Activated CD8-positive, alpha-beta memory T cell treated with anti-CD3 and anti-CD28 coated beads for 4 hours (primary cell): ENCODE results near the gene GCNT4.
"Not testable (repeated sequence)": the region's sequence is repeated elsewhere in the genome, so short reads cannot be mapped to it uniquely, and the experiment has no call there.

ENCODE experiments used
- DNase-seq, 2 donors: peaks; one replicate each; pipeline ENCODE4 v3.0.0-alpha.2; 2020; ENCODE audit warnings: low read depth in 2 of 2

GCNT4 gene, protein sequence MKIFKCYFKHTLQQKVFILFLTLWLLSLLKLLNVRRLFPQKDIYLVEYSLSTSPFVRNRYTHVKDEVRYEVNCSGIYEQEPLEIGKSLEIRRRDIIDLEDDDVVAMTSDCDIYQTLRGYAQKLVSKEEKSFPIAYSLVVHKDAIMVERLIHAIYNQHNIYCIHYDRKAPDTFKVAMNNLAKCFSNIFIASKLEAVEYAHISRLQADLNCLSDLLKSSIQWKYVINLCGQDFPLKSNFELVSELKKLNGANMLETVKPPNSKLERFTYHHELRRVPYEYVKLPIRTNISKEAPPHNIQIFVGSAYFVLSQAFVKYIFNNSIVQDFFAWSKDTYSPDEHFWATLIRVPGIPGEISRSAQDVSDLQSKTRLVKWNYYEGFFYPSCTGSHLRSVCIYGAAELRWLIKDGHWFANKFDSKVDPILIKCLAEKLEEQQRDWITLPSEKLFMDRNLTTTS

DNA sequence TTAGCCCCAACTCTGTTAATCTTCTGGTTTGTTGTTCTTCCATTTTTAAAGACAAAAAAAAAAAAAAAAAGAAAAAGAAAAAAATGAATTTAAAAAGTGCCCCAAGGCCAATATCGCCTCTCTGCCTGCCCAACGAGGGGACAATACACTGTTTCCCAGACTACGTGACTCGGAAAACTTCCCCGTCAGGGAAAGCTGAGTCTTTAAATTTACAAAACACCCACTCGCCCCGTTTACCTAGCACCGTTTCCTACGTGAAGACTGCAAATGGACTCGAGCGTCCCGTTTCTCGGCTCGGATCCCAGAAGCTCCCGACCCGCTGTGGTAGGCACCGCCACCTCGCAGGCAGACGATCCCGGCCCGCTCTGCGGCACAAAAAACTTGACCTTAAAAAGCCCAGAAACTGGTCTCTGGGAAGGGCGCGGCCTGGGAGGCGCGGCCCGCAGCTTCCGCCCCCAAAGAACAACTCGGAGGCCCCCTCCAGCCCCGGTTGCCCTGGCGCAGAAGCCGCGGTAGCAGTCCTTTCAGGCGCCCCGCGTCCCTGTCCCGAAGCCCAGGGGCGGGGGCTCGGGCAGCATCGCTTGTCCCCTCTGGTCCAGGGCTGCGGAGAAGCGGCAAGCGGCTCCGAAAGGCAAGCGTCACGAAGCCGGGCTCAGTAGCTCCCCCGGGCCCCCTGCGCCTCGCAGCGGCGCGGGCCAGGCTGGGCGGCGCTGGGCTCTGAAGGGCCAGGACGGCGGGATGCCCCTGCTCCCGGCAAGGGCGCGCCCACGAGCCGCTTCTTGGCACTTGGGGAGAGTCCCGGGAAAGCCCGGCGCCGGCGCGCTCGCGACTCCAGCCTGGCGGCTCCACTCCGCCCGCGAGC is at the start of gene GCNT4:
Gene GCNT4 (minus strand): TSS at position 367 of the 862 bp plus-strand sequence. CDS start 22,521 bp downstream, outside the sequence.
- no peak for DNase-seq

DNA sequence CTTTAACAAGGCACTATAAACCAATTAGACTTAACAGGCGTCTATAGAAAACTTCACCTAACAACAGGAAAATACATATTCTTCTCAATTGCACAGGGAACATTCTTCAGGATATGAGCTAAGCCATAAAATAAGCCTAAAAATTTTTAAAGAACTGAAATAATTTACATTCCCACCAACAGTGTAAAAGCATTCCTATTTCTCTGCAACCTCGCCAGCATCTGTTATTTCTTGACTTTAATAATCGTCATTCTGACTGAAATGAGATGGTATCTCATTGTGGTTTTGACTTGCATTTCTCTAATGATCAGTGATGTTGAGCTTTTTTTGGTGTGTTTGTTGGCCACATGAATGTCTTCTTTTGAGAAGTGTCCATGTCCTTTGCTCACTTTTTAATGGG is 43.6 kb upstream of the GCNT4 start:
- not testable (repeated sequence) for DNase-seq

DNA sequence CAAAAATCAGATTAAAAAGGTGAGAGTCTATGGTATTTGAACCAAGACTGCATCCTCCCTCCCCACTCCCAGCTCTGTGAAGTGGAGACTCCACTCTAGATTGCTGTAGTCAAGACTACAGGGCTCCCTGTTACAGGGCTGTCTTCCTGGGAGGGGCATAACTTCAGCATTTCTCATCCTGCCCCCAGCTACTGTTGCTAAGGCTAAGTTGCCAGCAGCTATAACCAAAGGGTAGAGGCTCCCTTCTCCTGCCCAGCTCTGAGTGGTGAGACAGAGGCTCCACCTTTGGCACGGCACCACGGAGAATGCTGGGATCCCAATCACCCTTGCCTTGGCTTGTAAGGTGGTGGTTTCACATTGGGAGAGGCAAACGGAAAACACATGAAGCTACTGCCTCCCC is 39.2 kb upstream of the GCNT4 start:
- DNase-seq = no peak

DNA sequence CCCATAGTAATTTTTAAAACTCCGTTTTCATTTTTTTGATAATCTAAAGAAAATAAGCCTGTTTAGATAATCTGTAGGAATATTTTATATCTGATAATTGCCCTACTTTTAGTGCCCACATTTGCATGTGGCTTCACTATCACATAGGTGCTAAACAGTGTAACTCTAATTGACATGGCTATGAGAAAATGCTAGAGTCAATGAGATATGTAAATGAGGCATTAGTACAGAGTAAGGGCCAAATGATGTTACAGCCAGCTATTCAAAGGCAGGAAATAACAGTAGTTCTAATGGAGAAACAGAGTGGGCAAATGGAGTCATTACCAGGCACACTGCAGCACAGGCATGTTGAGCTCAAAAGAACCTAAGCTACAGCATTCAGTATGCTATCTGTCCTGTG is 37.3 kb upstream of the GCNT4 start:
- DNase-seq = no peak

DNA sequence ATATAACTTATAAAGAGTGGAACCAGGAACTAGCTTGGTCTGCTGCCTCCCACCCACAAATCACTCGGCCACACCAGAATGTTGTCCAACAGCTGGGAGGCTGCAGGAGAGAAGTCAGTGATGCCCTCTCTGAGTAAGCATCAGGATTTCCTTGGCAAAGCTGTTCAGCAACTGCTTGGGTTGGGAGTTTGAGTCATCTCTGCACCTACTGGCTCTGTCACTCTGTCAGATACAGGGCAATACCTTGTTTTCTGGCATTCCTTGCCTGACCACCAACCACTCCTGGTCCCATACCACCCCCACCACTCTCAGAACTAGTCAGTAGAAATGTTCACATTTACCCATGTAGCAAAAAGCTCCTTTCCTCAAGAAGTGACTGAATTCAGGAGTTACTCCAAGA is 36.8 kb upstream of the GCNT4 start:
- DNase-seq = no peak

DNA sequence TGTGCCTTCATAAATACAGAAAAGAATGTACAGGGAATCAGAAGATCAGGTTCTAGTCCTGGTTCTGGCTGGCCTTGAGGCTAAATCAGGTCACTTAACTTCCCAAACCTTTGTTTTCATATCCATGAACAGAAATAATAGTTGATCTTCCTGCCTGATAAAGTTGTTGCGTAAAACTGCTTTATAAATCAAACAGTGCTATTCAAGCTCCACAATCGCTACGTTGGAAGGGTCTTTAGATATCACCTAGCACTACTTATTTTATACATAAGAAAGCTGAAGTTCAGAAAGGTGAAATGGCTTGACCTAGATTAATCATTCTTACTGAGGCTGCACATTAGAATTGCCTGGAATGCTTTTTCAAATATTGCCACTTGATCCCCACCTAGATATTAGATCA is 36.3 kb upstream of the GCNT4 start:
- DNase-seq = no peak

DNA sequence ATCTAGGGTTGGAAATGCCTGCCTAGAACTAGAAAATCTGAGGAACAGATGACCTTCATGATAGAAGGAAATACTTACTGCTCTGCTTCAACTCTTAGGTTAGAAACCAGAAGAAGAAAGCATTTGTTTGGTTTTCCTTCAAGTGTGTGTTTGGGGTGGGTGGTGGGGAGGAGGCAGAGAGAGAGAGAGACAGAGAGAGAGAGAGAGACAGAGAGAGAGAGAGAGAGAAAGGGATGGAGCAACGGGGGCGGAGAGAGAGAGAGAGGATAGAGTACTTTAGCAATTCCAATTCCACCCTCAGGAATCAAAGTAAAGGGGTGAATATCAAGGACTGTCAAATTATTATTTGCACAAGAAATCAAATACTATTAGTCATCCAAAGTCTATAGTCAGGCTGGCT is 29.2 kb upstream of the GCNT4 start:
- no peak for DNase-seq

DNA sequence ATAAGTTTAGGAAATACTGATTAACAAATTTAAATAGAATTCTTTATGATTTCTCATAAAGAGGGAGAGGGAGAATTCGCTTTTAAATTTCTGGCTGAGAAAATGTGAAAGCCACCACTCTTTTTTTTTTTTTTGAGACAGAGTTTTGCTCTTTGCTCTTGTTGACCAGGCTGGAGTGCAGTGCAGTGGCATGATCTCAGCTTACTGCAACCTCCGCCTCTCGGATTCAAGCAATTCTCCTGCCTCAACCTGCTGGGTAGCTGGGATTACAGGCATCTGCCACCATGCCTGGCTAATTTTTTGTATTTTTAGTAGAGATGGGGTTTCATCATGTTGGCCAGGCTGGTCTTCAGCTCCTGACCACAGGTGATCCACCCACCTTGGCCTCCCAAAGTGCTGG is 27.0 kb upstream of the GCNT4 start:
- DNase-seq = not testable (repeated sequence)

DNA sequence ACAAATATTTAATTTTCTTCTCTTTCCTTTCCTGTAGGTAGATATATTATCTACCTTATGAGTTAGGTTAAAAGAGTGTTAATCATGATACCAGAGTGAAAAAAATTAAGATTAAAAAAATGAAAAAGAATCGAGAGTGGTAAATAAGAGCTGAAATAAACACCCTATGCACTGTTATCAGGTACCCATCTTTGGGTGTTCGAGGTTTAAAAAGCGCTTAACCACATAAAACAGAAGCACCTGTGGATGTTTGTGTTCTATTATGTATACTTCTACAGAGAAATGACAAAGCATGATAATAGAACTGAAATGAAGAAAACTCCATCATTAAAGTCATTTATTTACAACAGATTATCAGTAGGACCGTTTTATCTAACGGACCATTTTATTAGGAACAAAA is 25.7 kb upstream of the GCNT4 start:
- DNase-seq = no peak

DNA sequence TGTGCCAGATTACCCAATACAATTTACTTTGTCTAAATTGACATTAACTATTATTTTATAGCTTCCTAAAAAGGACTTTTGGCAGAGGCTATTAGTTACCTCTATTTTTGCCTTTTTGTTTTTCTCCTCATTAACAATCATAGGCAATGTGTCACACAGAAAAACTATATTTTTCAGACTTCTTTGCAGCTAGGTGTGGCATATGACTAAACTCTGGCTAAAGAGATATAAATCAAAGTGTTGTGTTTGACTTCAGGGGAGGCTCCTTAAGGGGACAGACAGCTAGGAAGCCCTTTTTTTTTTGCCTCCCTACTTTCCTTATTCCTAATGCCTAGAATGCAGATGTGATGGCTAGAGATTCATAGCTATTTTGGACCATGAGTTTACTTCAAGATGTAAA is 19.7 kb upstream of the GCNT4 start:
- DNase-seq = no peak

DNA sequence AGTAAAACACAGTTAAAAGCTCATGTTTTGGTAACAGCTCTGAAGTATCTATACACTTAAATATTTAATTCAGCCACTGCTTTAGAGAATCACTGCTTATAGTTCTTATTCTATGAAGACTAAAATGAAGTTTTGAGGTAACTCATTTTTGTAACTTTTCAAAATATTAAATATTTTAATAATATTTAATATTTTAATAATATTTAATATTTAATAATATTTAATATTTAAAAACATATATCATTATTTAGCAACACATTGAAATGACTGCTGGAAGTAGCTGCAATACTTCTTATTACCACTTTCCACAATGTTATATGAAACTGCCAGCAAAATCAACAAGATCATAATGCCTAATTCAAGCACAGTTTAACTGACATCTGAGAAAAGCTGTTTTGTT is 18.7 kb upstream of the GCNT4 start:
- no peak for DNase-seq

DNA sequence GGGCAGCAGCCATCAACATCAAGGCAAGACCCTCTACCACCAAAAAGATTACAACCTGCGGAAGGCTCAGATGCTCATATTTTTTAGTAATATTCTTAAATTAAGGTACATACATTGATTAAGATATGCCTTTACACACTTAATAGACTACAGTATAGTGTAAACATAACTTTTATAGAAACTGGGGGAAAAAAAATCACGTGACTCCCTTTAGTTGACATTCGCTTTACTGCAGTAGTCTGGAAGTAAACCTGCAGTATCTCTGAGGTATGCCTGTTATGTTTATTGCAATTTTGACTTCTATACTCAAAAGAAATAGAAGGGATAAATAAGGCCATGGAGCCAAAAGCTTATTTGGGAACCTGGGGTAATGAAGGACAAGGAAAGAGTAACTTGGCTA is 15.1 kb upstream of the GCNT4 start:
- DNase-seq = no peak

DNA sequence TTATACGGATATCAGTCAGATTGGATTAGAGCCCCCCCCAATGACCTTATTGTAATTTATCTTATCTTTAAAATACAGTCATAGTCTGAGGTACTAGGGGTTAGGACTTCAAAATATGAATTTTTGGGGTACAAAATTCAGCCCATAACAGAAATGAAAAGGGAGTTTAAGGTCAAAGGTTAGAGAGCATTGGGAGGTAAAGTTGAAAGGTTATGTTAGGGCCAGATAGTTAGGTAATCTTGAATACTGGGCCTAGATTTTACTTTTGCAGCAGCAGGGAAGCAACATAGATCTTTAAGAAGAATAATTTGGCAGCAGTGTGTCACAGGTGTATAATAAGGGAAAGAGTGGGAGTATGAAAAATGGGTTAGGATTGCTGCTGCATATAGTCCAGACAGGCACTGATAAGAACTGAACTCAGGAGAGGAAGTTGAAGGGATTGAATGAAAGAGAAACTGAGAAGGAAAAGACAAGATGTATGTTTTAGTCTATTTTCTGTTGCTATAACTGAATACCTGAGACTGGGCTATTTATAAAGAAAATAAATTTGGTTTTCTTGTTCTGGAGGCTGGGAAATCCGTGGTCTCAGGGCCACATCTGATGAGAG is 10.7 kb upstream of the GCNT4 start:
- DNase-seq = no peak

DNA sequence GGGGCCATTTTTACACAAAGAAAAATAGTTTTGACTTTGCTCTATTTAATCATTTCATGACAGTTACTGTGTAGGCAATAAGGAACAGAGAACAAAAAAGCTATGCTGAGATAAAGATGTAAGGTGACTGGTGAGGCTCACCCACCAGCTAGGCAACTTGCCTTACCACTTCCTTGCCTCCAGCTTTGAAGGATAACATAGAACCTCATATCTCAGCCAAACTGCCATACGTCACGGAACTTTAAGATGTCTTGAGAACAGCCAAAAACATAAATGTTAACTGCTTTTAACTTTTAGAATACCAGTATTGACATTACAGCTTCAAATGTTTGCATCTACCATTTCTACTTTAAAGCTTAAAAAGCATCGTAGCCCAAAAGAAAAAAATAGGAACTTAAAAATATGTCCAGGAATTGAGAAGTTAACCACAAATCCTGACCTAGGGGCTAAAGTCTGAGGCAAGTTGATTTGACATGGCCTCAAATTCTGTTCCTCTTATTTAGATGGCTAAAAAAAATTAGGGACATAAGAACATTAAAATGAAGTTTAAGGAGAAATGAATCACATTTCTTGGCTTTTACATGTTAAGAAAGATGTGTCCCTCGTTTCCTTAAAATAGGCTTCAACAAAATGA is 7.7 kb upstream of the GCNT4 start:
- DNase-seq = no peak

DNA sequence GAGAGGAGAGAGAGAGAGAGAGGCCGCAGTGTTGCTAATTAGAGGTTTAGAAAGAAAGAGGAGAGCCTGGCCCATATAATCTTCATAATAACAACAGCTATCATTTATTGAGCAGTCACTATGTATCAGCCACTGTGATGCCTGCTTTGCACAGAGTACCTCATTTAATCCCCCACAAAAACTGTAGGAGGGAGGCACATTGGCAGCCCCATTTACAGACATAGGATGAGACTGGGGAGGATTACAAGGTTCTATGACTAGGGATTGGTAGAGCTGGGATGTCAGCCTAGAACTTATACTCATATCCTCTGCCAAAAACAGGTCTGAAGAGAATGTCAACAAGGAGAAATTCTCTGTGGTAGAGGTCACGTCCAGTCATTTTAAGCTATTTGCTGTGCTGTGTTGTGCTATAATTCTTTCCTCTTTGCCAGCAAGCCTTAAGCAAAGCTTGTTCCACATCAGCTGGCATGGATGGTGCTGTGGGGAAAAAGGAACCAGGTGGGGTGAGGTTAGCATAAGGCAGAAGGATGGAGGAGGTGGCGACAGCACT is 6.7 kb upstream of the GCNT4 start:
- DNase-seq = no peak

DNA sequence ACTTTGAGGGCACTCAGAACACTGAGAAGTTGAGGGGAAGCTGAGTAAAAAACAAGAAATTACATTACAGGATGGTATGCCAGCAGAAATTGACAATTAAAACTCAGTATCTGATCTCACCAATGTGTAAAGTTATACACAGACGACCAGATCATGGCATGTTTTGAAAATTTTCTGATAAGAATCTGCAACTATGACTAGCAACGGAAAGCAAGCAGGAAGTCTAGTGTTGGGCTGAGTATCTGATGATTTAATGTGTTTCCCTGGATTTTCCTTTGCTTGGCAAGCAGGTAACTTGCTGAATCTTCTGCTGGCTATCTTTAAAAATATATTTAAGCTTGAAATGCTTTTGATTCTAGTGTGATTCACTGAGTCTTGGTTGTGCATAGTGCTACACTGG is 5.2 kb upstream of the GCNT4 start:
- no peak for DNase-seq

DNA sequence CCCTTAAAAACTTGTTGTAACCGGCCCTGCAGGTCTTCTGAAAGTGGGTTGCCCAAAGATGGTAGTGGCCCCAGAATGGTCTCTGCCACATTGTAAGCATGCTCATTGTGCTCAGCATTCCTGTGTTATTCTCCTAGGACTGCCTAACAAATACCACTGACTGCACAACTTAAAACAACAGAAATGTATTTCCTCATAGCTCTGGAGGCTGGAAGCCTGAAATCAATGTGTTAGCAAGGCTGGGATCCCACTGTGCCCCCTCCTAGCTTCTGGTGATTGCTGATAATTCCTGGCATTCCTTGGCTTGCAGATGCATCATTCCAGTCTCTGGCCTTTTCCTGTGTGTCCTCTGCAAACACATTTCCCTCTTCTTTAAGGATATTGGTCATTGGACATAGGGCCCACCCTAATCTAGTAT is 3.4 kb upstream of the GCNT4 start:
- no peak for DNase-seq

DNA sequence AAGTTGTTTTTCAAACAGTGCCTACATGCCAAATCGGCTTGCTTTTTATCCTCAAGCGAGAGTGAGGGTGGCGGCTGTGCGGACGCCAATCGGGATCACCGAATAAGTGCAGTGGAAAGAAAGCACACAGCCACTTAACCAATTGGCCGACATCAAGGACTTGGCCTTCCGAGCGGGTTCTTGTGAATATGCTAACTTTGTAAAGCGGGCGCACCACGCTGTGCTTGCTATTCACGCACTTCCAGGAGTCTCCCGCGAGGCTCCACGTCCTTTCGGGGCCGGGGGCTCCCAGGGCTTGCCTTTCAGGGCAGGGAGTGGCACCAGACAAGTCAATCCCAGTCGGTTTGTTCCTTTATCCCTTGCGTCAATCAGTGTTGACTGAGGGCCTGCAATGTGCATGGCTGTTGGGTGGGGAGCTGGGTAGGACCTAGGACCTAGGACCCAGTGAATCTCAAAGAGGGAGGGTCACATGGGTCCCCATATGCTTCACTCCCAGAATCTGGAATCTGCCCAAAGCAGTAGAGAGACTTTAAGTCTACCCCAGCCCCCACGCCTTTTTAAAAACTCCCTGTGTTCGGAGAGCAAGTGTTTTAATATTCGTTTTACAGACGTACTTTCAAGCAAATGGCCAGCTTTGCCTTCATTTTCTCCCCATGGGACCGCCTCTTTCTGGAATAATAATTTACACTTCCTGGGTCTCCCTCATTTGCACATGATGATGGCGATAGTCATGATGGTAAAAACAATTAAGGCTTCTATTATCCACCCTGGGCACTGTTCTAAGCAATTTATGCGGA is 2.0 kb upstream of the GCNT4 start:
- DNase-seq = no peak

DNA sequence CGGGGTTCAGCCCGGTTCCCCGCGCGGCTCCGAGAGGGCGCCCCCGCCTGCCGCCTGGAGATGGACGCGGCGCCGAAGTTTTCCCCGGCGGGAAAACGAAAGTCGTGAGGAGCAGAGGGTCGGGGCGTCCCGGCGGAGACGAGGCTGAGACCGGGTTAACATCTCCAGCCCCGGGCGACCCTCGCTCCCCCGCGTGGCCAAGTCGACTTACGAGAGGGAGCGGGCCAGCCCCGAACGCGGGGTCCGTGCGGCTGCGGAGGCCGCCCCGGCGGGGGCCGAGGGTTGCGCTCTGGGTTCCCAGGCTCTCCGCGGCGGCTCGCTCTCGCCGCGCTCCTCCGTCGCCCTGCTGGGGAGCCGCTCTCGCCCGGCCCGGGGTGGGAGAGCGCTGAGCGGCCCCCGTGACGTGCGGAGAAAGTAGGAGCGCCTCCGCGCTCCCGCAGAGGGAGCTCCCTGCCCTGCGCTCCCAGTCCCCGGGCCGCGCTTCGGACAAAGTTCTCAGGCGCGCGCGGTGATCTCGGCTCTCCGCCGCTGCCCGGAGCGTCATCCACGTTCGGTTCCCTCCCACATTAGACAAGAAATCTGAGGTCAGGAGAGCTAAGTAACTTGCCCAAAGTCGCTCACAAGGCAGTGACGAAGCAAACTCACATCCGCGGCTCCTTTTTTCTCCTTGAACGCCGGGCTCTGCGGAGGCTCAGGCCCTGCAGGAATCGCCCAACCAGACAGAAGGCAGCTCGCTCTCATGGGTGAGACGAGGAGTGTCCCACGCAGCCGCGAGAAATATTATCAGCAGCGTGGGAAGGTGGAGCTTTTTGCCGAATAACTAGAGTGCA is 1.2 kb upstream of the GCNT4 start:
- DNase-seq = no peak

DNA sequence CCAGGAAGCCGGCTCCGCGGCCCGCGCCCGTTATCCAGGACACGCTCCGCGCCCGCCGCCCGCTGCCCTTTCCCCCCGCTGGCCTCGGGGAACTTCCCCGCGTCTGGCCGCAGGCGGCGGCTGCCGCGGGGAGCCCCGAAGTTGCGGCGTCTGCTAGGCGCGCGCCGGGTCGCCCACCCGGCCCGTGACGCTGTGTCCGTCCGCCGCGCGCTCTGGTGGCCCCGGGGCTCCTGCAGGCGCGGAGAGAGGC is 621 bp upstream of the GCNT4 start:
- DNase-seq = no peak
